Spleen (tissue), 13 donors: ENCODE measurements around the gene C16orf82. TPM values are rescaled to one million over a fixed set of nuclear protein-coding genes. Genes with fewer than 3 reads are reported as not detected.

Experiments
- DNase-seq: peaks from one replicate; pipeline ENCODE4 v3.0.0-alpha.2; 2020
- H3K27ac ChIP-seq, 8 donors: fragments of 200-600 bp; sonication (generic) in 7 of 8; 1 replicate in 4 of 8; 2 replicates in 4 of 8; pipeline versions ENCODE4 v1.5.0 to v1.8.0; 2016 to 2021; ENCODE audit warnings: inconsistent platforms in 4 of 8, mild to moderate bottlenecking in 4 of 8, moderate library complexity in 1 of 8
- H3K27me3 ChIP-seq, 7 donors: fragments of 200-600 bp; sonication (generic) in 6 of 7; replicated peaks in 1 of 7; 1 replicate in 4 of 7; 2 replicates in 3 of 7; pipeline versions ENCODE4 v1.5.0 to v1.8.0; 2016 to 2021; ENCODE audit warnings: inconsistent platforms in 3 of 7, mild to moderate bottlenecking in 1 of 7
- H3K36me3 ChIP-seq, 6 donors: fragments of 200-600 bp; sonication (generic) in 5 of 6; 1 replicate in 4 of 6; 2 replicates in 2 of 6; pipeline versions ENCODE4 v1.5.0 to v1.8.0; 2016 to 2021; ENCODE audit warnings: inconsistent platforms in 2 of 6
- H3K4me1 ChIP-seq, 6 donors: fragments of 200-600 bp; sonication (generic) in 5 of 6; 1 replicate in 3 of 6; 2 replicates in 3 of 6; pipeline versions ENCODE4 v1.5.0 to v1.8.0; 2016 to 2021; ENCODE audit warnings: inconsistent platforms in 3 of 6
- H3K4me3 ChIP-seq, 8 donors: fragments of 200-600 bp; sonication (generic) in 7 of 8; 1 replicate in 4 of 8; 2 replicates in 4 of 8; pipeline versions ENCODE4 v1.5.0 to v1.8.0; 2016 to 2021; ENCODE audit warnings: inconsistent platforms in 4 of 8, mild to moderate bottlenecking in 4 of 8, moderate library complexity in 2 of 8
- H3K9me3 ChIP-seq, 8 donors: fragments of 200-600 bp; sonication (generic) in 7 of 8; 1 replicate in 4 of 8; 2 replicates in 4 of 8; pipeline versions ENCODE4 v1.5.0 to v1.8.0; 2016 to 2021; ENCODE audit warnings: inconsistent platforms in 4 of 8
- POLR2A ChIP-seq, 3 donors: fragments of 450-650 bp; IDR thresholded peaks; one replicate each; pipeline ENCODE4 v1.5.1; 2017; ENCODE audit warnings: antibody characterized with exemption in 3 of 3, mild to moderate bottlenecking in 1 of 3
- POLR2AphosphoS5 ChIP-seq, 3 donors: sonication (generic); formaldehyde crosslinking; IDR thresholded peaks; one replicate each; pipeline ENCODE4 v1.5.1; 2017; ENCODE audit warnings: antibody characterized with exemption in 3 of 3
- WGBS, 5 donors: extraction: QIAGEN DNeasy Blood & Tissue Kit in 3 of 5; methylation state at CpG; one replicate each; pipeline versions ENCODE4 v1.1.5 to v1.1.7; 2013 to 2018; 5-methylcytosine and 5-hydroxymethylcytosine counted together
- intact Hi-C: fragments of 100-400 bp; cut with DNase I; formaldehyde crosslinking; loops from one replicate; pipeline ENCODE4 v1.15.0; 2023; ENCODE audit warnings: low total_unique reads
- long read RNA-seq, 2 donors: transcript quantifications; one replicate each; lab custom pipeline, GENCODE V29; 2026
- polyA plus RNA-seq, 3 donors: library from polyadenylated mRNA; stranded (reverse); fragments of 200-250 nt; gene quantifications; one replicate each; pipeline ENCODE4 v1.2.1, GENCODE V29; 2013
- total RNA-seq, 7 donors: library from RNA; depleted of rRNA in 3 of 7; stranded (reverse); fragments of >200 nt in 3 of 7; fragmentation: NEBNext Ultra II Directional in 4 of 7; extraction: Animal tissue kit (Norgen Biotek cat#: 25700) in 4 of 7; gene quantifications; one replicate each; pipeline versions ENCODE4 v1.1.0 to v1.2.1, GENCODE V29; 2016 to 2021
- TF ChIP-seq, protein P1 (sequence below), 11 experiments: fragments of 200-600 bp in 7 of 11; fragments of 450-650 bp in 4 of 11; sonication (generic) in 4 of 11; IDR thresholded peaks in 8 of 11; conservative IDR thresholded peaks in 3 of 11; 1 replicate in 7 of 11; 2 replicates in 4 of 11; pipeline versions ENCODE4 v1.4.0 to v1.8.0; 2016 to 2021; ENCODE audit warnings: antibody characterized with exemption in 11 of 11, inconsistent platforms in 4 of 11, mild to moderate bottlenecking in 1 of 11
- donor health status: healthy with polysubstance abuse.
- donor health status: DM: no; HTN: no; CAD: no; lungs with moderate emphysema.
- donor health status: DM: no; HTN: no; CAD: no.
- donor health status: Bipolar disorder and iron deficiency.
- donor health status: healthy.
- donor health status: DM: no; HTN: no; CAD: no.
- donor health status: DM: yes; HTN: yes; CAD: no.

Gene C16orf82
- not detected for total RNA-seq
- polyA plus RNA-seq = not detected
- long read RNA-seq, donor 1 = 0 reads
- long read RNA-seq, donor 2, partial matches to known transcripts = 0 of 1 reads
- long read RNA-seq, donor 2, other reads (novel, unspliced or antisense) = 0 of 1 reads

DNA sequence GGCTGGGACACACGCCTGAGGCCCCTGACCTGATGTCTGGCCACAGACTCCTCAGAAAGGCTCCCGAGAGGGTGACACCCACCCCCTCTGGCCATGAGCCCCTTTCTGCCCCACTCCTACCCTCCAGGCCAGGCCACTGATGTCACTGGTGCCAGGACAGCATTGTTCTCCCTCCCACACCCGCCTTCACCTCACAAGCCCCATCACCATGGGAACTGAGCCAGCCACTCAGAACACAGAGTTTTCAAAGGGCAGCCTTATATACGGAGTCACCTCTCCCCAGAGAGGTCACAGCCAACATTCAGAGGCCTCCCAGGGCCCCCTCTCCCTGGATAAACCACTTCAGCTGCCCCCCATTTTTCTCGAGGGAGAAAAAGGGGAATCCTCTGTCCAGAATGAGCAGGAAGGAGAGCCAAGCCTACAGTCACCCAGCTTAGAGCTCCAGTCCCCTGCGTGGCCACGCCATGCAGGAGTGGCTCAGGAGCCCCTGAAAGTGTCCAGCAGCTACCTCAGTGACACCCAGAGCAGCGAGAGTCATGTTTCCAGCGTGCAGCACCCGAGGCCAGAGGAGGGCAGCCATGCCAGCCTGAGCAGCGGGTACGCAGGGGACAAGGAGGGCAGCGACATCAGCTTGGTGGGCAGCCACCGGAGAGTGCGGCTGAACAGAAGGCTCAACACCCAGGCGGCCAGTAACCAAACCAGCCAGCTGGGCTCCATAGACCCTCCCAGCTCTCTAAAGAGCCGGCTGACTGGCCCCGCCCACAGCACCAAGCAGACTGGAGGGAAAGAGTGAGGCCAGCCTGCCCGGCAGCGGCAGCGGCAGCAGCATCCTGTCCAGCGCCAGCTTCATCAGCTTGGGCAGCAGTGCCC, at the start of gene C16orf82:
C16orf82 (plus strand) TSS at position 260 of the 870 bp plus-strand sequence.
- Histone ChIP-seq H3K27me3 (peaks cover 0 to 32% (median 0%) of the 10 kb centered on the region in 7 donors), H3K4me3 (no peak within 1 kb of the TSS), H3K4me1 (no peaks in the 10 kb centered on the region), H3K36me3 (no peaks in the 10 kb centered on the region), H3K27ac (no peak within 1 kb of the TSS), H3K9me3 (peaks cover 0 to 9% (median 3%) of the 10 kb centered on the region in 8 donors)
- intact Hi-C loops = no loop called here
- 39 to 52% (median 45%) methylated on average over 14 to 22 of the region's 22 CpGs for WGBS, 5 donors
- TF ChIP-seq, protein P1, sequence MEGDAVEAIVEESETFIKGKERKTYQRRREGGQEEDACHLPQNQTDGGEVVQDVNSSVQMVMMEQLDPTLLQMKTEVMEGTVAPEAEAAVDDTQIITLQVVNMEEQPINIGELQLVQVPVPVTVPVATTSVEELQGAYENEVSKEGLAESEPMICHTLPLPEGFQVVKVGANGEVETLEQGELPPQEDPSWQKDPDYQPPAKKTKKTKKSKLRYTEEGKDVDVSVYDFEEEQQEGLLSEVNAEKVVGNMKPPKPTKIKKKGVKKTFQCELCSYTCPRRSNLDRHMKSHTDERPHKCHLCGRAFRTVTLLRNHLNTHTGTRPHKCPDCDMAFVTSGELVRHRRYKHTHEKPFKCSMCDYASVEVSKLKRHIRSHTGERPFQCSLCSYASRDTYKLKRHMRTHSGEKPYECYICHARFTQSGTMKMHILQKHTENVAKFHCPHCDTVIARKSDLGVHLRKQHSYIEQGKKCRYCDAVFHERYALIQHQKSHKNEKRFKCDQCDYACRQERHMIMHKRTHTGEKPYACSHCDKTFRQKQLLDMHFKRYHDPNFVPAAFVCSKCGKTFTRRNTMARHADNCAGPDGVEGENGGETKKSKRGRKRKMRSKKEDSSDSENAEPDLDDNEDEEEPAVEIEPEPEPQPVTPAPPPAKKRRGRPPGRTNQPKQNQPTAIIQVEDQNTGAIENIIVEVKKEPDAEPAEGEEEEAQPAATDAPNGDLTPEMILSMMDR (IDR thresholded peaks at IDR 0.05 in 8 of 11, conservative IDR thresholded peaks at IDR 0.05 in 3 of 11) = no peak
- TF ChIP-seq POLR2AphosphoS5 (IDR thresholded peaks at IDR 0.05) (no peak), POLR2A (IDR thresholded peaks at IDR 0.05) (no peak)
- no peak for DNase-seq

DNA sequence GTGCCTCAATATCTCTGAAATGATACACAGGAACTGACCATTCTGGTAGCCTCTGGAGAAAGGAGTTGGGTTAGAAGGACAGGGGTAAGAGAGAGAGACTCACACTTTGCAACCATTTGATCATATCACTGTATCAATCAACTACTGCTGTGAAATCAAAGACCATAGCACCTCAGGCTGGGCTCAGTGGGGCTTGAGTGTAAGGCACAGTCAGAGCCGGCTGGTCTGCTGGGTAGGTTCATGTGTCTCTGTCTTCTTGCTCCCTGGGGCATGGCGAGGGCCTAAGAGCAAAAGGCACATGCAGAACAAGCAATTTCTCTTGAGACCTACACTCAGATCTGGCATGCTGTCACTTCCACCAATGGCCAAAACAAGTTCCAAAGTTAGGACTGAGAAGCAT, 46.7 kb upstream of the C16orf82 start:
- 43 to 90% (median 68%) methylated on average over 2 of the region's 2 CpGs for WGBS, 5 donors
- Histone ChIP-seq H3K4me1 (no peaks in the 10 kb centered on the region), H3K27me3 (no peaks in the 10 kb centered on the region), H3K27ac (no peak overlapping the region), H3K36me3 (no peaks in the 10 kb centered on the region), H3K9me3 (peaks cover 0 to 6% (median 0%) of the 10 kb centered on the region in 8 donors), H3K4me3 (no peak overlapping the region)
- no peak for TF ChIP-seq POLR2A (IDR thresholded peaks at IDR 0.05)
- TF ChIP-seq POLR2AphosphoS5 (IDR thresholded peaks at IDR 0.05) = no peak
- TF ChIP-seq, protein P1 (IDR thresholded peaks at IDR 0.05 in 8 of 11, conservative IDR thresholded peaks at IDR 0.05 in 3 of 11) = no peak
- no peak for DNase-seq
- intact Hi-C loops = no loop called here

DNA sequence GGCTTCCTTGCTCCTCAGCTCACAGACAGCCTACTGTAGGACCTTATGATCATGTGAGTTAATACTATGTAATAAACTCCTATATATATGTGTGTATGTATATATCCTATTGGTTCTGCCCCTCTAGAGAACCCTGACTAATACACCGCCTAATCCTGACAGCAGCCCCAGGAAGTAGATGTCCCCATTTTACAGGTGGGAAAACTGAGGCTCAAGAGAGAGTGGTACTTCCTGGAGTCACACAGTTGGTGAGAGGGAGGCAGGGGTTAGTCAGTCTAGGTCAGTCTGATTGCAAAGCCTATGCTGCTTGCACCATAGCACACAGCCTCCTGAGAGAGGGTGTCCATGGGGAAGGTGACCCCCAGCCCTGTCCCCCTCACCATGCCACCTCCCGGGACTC, 42.7 kb upstream of the C16orf82 start:
- H3K4me1 ChIP-seq = no peaks in the 10 kb centered on the region
- 81 to 93% (median 89%) methylated on average over 2 of the region's 2 CpGs for WGBS, 5 donors
- H3K4me3 ChIP-seq = no peak overlapping the region

More for the DNA sequence above, 42.7 kb upstream of the C16orf82 start:
- intact Hi-C loops = no loop called here
- Histone ChIP-seq H3K36me3 (no peaks in the 10 kb centered on the region), H3K9me3 (peaks cover 0 to 3% (median 0%) of the 10 kb centered on the region in 8 donors), H3K27me3 (no peaks in the 10 kb centered on the region), H3K27ac (no peak overlapping the region)
- TF ChIP-seq POLR2AphosphoS5 (IDR thresholded peaks at IDR 0.05) (no peak), POLR2A (IDR thresholded peaks at IDR 0.05) (no peak)
- TF ChIP-seq, protein P1 (IDR thresholded peaks at IDR 0.05 in 8 of 11, conservative IDR thresholded peaks at IDR 0.05 in 3 of 11) = no peak
- DNase-seq = no peak
